Large intestine (tissue), 3 donors: Measurements from ENCODE around the gene SURF4. TPM values are rescaled to one million over a fixed set of nuclear protein-coding genes. Genes with fewer than 3 reads are reported as not detected.
"Not testable (repeated sequence)": the region's sequence is repeated elsewhere in the genome, so short reads cannot be mapped to it uniquely, and the experiment has no call there.

ENCODE experiments used
- DNase-seq, 2 donors: peaks; one replicate each; pipeline versions ENCODE4 v3.0.0 to v3.0.0-alpha.2; 2013
- H3K27ac ChIP-seq: one replicate; pipeline ENCODE4 v1.5.1; 2013; ENCODE audit warnings: low read length
- H3K27me3 ChIP-seq: 2 replicates; pipeline ENCODE4 v1.6.1; 2013; ENCODE audit warnings: low read length; ENCODE audit not compliant: control insufficient read depth, insufficient read depth
- H3K36me3 ChIP-seq: 2 replicates; pipeline ENCODE4 v1.6.1; 2013; ENCODE audit warnings: low read length; ENCODE audit not compliant: control insufficient read depth, insufficient read depth
- H3K4me1 ChIP-seq: one replicate; pipeline ENCODE4 v1.6.1; 2013; ENCODE audit warnings: low read length; ENCODE audit not compliant: control insufficient read depth, insufficient read depth
- H3K4me3 ChIP-seq: one replicate; pipeline ENCODE4 v1.5.1; 2013; ENCODE audit warnings: low read length
- H3K9me3 ChIP-seq: one replicate; pipeline ENCODE4 v1.6.1; 2013; ENCODE audit warnings: mild to moderate bottlenecking, low read depth, low read length, moderate library complexity; ENCODE audit not compliant: control insufficient read depth
- WGBS: methylation state at CpG from one replicate; pipeline ENCODE4 v1.1.5; 2013; ENCODE audit warnings: low lambda C conversion rate; ENCODE audit not compliant: insufficient coverage; 5-methylcytosine and 5-hydroxymethylcytosine counted together
- polyA plus RNA-seq: library from polyadenylated mRNA; unstranded; fragments of 120-200 nt; gene quantifications from one replicate; pipeline ENCODE4 v1.2.1, GENCODE V29; 2013

SURF4 gene
- polyA plus RNA-seq, 1 donor, result 232 TPM

DNA sequence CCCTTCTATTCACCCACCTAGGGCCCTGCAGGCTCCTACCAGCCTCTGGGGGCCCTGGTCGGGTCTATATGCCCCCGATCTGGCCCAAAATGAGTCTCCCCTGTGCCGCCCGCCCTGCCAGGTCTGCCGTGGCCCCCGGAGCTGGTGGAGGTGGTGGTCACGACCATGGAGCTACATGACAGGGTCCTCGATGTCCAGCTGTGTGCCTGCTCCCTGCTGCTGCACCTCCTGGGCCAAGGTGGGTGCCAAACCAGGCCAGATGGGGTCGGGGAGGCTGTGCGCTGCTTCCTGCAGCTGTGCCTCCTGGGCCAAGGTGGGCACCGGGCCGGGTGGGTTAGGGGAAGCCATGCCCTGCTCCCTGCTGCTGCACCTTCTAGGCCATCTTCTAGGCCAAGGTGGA is 24.4 kb upstream of the SURF4 start:
- no peak for DNase-seq
- WGBS, result no CpG with 5 or more reads among the region's 12 CpGs
- Histone ChIP-seq H3K4me1 (peaks cover 6% of the 10 kb centered on the region), H3K9me3 (no peaks in the 10 kb centered on the region), H3K27me3 (peaks cover 13% of the 10 kb centered on the region), H3K36me3 (peaks cover 20% of the 10 kb centered on the region), H3K4me3 (no peak overlapping the region), H3K27ac (no peak overlapping the region)

DNA sequence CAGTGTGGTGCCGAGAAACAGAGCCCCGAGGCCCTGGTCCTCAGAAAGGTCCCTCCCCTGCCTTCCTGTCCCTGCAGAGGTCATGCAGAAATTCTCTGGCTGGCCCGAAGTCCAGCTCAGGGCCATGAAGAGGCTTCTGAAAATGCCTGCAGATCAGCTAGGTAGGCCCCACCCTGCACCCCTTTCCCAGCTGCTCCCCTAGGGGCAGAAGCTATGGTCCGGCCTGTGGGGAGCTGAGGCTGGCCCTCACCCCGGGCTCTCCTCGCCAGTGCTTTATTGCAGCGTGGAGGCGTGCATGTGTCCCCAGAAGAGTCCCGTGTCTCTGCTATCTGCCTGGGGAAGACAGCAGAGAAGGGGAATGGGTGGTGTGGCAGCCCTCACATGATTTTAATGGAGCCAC is 22.0 kb upstream of the SURF4 start:
- no peaks in the 10 kb centered on the region for H3K9me3 ChIP-seq
- H3K4me3 ChIP-seq, result no peak overlapping the region
- peaks cover 13% of the 10 kb centered on the region for H3K27me3 ChIP-seq
- peaks cover 20% of the 10 kb centered on the region for H3K4me1 ChIP-seq
- no peak overlapping the region for H3K27ac ChIP-seq
- H3K36me3 ChIP-seq, result peaks cover 6% of the 10 kb centered on the region
- no peak for DNase-seq
- WGBS, result no CpG with 5 or more reads among the region's 9 CpGs

DNA sequence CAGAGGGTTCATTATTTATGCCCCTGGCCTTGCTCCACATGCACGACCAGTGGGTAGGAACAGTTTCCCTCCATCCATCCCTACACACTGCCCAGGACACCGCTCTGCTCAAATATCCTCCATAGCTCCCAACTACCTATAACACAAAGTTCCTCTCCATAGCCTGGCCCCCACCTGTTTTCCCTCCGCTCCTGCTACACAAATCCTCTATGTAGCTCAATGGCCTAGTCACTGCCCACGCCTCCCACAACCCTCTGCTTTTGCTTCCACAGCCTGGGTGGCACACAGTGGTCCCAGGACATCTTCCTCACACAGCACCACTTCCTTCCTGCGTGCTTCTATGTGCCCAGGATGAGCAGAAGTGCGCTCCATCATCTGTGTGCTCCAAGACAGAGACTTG is 21.5 kb upstream of the SURF4 start:
- peaks cover 13% of the 10 kb centered on the region for H3K27me3 ChIP-seq
- H3K27ac ChIP-seq, result no peak overlapping the region
- H3K9me3 ChIP-seq, result no peaks in the 10 kb centered on the region
- peaks cover 20% of the 10 kb centered on the region for H3K4me1 ChIP-seq
- DNase-seq, result no peak
- H3K36me3 ChIP-seq, result peaks cover 3% of the 10 kb centered on the region
- 80% methylated on average over 1 of the region's 6 CpGs for WGBS
- no peak overlapping the region for H3K4me3 ChIP-seq

DNA sequence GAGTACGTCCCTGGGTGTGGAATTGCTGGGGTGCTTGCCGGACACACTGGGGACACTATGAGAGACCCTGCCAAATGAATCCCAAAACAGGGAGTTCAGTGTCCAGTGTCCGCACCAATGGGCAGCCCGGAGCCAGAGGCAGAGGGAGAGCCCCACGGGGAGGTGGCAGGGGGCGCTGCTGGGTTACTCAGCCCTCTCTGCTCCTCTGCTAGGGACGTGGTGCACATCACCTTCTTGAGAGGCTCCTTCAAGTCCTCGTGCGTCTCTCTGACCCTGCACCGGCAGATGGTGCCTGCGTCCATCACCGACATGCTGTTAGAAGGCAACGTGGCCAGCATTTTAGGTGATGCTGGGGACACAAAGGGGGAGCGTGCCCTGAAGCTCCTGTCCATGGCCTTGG is 21.1 kb upstream of the SURF4 start:
- Histone ChIP-seq H3K27me3 (peaks cover 13% of the 10 kb centered on the region), H3K36me3 (peaks cover 3% of the 10 kb centered on the region), H3K4me1 (peaks cover 20% of the 10 kb centered on the region), H3K9me3 (no peaks in the 10 kb centered on the region), H3K27ac (no peak overlapping the region), H3K4me3 (no peak overlapping the region)
- no peak for DNase-seq
- WGBS, result no CpG with 5 or more reads among the region's 14 CpGs

DNA sequence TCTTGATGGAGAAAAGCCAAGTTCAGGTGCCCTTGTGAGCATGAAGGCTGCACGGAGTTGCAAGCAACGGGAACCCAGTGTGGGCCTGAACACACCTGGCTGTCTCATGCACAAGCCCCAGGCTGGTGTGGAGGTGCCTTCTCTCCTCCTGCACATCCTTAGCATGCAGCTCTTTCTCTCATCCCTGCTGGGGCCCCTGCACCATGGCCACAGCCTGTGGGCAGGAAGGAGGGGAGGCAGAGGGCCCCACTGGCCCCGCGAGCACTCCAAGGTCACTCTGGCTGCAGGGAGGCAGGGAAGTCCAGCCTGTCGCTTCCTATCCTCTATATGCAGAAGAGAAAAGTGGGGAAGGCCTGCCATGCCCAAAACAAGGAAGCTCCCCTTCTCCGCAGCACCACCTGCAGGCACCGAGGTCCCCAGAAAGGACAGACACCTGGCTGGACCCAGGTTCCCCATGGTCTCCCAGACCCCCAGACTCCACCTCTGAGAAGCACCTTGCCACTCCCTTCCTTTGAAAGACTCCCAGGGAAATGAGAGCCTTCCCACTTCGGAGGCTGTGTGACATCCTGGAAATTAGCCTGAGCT is 18.9 kb upstream of the SURF4 start:
- H3K4me3 ChIP-seq, result no peak overlapping the region
- H3K27ac ChIP-seq, result no peak overlapping the region
- H3K4me1 ChIP-seq, result peaks cover 22% of the 10 kb centered on the region
- DNase-seq, result peak in 1 of 2 donors; percentile 18
- peaks cover 13% of the 10 kb centered on the region for H3K27me3 ChIP-seq
- H3K9me3 ChIP-seq, result no peaks in the 10 kb centered on the region
- no peaks in the 10 kb centered on the region for H3K36me3 ChIP-seq
- no CpG with 5 or more reads among the region's 8 CpGs for WGBS

DNA sequence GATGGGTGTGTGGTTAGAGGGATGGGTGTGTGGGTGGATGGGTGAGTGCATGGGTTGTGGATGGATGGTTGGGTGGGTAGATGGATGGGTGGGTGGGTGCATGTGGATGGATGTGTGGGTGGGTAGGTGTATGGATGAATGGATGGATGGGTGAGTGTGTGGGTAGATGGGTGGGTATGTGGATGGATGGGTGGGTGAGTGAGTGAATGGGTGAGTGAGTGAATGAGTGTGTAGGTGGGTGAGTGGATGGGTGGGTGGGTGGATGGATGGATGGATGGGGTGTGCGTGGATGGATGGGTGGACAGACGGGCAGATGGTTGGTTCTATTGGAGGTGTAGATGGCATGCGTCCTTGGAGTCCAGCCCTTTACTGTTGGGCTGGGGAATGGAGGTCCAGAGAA is 17.5 kb upstream of the SURF4 start:
- Histone ChIP-seq H3K27me3 (peaks cover 13% of the 10 kb centered on the region), H3K9me3 (no peaks in the 10 kb centered on the region), H3K36me3 (no peaks in the 10 kb centered on the region), H3K4me3 (no peak overlapping the region), H3K27ac (no peak overlapping the region), H3K4me1 (peaks cover 19% of the 10 kb centered on the region)
- DNase-seq, result no peak
- no CpG with 5 or more reads among the region's 3 CpGs for WGBS

DNA sequence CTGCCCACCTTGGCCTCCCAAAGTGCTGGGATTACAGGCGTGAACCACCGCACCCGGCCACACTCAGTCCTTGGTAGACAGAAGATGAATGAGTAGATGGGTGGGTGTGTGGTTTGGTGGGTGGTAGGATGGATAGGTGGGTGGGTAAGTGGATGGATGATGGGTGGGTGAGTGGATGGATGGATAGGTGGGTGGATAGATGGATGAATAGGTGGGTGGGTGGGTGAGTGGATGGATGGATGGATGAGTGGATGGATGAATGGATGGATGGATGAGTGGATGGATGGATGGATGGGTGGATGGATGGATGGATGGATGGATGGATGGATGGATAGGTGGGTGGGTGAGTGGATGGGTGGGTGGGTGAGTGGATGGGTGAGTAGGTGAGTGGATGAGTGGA is 16.4 kb upstream of the SURF4 start:
- not testable (repeated sequence) for DNase-seq, H3K27me3 ChIP-seq, H3K27ac ChIP-seq, H3K9me3 ChIP-seq, H3K4me3 ChIP-seq, H3K36me3 ChIP-seq
- no CpG with 5 or more reads among the region's 3 CpGs for WGBS
- peaks cover 19% of the 10 kb centered on the region for H3K4me1 ChIP-seq

DNA sequence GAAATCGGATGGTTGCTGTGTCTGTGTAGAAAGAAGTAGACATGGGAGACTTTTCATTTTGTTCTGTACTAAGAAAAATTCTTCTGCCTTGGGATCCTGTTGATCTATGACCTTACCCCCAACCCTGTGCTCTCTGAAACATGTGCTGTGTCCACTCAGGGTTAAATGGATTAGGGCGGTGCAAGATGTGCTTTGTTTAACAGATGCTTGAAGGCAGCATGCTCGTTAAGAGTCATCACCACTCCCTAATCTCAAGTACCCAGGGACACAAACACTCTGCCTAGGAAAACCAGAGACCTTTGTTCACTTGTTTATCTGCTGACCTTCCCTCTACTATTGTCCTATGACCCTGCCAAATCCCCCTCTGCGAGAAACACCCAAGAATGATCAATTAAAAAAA is 15.6 kb upstream of the SURF4 start:
- H3K4me3 ChIP-seq, DNase-seq, H3K27me3 ChIP-seq, H3K9me3 ChIP-seq, H3K36me3 ChIP-seq: not testable (repeated sequence)
- Histone ChIP-seq H3K4me1 (peaks cover 16% of the 10 kb centered on the region), H3K27ac (peak overlapping the region; percentile 62)
- no CpG with 5 or more reads among the region's 4 CpGs for WGBS

DNA sequence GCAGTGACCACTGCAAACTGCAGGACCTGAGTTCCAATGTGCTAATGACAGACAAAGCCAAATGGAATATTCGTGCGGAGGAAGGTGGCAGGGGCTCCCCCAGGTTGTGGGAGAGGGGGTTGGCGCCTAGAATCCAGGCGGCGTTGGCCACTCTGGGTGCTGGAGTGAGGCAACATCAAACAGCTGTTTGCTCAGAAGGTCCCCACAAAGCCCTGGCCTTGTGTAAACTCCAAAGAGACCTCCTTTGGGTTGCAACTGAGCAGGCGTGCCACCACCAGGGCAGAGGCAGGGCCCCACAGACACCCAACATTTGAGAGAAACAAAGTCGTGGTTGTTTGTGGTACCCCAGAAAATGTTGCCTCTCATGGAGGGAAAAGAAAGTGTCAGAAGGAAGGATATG is 14.9 kb upstream of the SURF4 start:
- Histone ChIP-seq H3K27ac (no peak overlapping the region), H3K4me1 (peaks cover 16% of the 10 kb centered on the region), H3K4me3 (no peak overlapping the region), H3K27me3 (no peaks in the 10 kb centered on the region), H3K9me3 (no peaks in the 10 kb centered on the region), H3K36me3 (no peaks in the 10 kb centered on the region)
- no CpG with 5 or more reads among the region's 7 CpGs for WGBS
- DNase-seq, result no peak

DNA sequence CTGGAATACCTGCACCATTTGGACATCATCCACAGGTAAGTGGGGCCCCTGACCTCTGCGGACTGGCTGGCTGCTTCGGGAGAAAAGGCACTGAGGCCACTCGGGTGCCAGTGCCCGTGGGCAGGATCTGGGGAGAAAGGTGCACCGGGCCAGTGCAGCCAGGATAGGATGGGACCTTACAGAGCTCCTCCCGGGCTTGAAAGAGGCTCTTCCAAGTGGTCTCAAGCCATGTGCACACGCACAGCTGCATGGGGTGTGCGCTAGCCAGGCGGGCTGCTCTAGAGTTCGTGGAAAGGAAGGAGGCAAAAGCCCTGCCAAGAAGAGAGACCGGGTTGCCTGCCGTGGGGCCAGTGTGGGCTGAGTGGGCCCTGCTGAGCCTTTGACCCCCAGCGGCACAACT is 13.7 kb upstream of the SURF4 start:
- no peak for DNase-seq
- Histone ChIP-seq H3K9me3 (no peaks in the 10 kb centered on the region), H3K27ac (no peak overlapping the region), H3K36me3 (no peaks in the 10 kb centered on the region), H3K27me3 (no peaks in the 10 kb centered on the region), H3K4me3 (no peak overlapping the region), H3K4me1 (peaks cover 10% of the 10 kb centered on the region)
- no CpG with 5 or more reads among the region's 13 CpGs for WGBS

DNA sequence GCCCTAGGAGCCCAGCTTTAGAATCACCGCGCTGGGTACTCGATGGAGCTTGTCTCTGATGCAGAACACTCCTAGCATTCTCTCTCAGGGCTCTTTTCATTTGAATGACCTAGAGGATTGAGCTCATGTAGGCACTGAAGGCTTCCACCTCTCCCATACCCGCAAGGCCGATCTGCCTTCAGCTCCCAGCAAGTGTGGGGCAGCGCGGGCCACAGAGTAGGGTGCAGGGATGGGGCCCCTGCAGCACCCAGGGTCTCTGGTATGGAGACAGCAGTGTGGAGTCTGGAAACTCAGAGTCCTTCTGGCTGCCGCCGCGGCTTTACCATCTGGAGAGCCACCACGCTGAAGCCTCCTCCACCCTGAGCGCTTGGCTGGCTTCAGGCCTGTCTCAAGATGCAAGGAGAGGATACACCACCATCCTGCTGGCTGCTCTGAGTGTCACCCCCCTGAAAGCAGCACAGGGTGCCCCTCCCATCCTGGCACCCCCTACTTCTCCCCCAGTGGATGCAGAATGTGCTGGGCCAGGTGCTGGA is 13.2 kb upstream of the SURF4 start:
- WGBS, result no CpG with 5 or more reads among the region's 12 CpGs
- Histone ChIP-seq H3K4me1 (peaks cover 6% of the 10 kb centered on the region), H3K36me3 (no peaks in the 10 kb centered on the region), H3K27me3 (no peaks in the 10 kb centered on the region), H3K27ac (no peak overlapping the region), H3K9me3 (no peaks in the 10 kb centered on the region), H3K4me3 (no peak overlapping the region)
- no peak for DNase-seq
